ENCODE measurements around the gene ZFP62.
"Not testable (repeated sequence)": the region's sequence is repeated elsewhere in the genome, so short reads cannot be mapped to it uniquely, and the experiment has no call there.

Gene ZFP62

DNA sequence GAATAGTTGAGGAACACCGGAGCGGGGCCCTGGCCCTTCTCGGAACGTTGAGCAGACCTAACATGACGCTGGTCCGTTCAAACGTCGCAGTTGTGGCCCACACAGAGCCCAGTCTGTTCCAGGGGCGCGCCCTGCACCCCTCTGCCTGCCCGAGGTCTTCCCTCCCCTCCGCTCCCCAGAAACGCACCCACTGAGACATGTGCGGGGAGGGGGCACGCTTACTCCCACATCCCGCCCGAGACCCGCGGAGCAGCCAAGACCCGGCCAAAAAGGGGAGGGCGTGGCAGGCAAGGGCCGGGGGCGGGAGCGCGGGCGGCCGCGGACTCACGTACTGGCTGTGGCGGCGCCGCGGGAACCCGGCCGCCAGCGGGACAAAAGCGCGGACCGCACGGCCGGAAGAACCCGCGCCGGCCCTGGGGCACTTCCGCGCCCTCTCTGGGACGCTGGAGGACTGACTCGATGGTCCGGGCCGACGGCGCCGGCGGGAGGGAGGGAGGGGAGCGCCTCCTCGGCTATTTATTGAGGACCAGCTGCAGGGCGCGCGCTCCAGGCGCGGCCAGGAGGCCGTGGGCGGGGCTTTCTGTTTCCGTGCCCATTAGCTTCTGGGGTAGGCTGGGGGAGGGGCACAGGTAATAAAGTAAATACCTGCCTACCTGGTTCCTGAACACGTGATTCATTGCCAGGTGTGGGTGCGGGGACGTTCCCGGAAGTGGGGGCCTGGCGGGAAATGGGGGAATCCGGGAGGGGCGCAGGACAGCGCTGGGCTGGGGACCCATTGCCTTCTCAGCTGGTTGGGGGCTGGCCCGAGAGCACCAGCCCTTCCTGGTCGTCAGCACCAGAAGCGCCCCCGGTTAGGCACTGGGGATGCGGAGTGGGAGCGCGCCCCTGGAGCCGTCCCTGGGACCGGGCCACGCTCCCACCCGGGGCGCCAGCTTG lies at the start of gene ZFP62:
TSS of gene ZFP62 (minus strand) at position 390 of the 936 bp plus-strand sequence. CDS start at position 333, 57 bp downstream.
- peak; percentile 82 for DNase-seq

GRCh38 chr5:180910735-180911134 lies 49.7 kb upstream of the ZFP62 start:
- no peak for DNase-seq

DNA sequence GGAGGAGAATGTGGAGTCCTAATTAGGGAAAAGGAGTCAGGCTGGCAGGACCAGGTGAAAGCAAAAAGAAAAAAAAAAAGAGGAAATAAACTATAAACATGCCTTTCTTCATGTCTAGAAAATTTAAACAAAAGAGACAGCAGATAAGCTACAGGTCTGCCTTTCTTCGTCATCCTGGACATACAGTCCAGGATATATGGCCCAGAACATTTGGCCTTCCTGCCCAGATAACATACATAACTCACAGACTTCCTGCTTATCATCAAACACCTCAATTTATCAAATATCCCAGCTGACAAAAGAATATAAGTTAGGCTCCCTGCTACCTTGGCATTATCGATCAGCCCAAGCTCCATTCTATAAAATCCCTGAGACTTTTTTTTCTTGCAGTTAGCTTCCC lies 49.1 kb upstream of the ZFP62 start:
- no peak for DNase-seq

GRCh38 chr5:180909782-180910181 lies 48.7 kb upstream of the ZFP62 start:
- no peak for DNase-seq

- no peak for DNase-seq
Measured at GRCh38 chr5:180908998-180909731, 48.1 kb upstream of the ZFP62 start.

GRCh38 chr5:180908400-180908799 lies 47.3 kb upstream of the ZFP62 start:
- DNase-seq, result no peak

DNA sequence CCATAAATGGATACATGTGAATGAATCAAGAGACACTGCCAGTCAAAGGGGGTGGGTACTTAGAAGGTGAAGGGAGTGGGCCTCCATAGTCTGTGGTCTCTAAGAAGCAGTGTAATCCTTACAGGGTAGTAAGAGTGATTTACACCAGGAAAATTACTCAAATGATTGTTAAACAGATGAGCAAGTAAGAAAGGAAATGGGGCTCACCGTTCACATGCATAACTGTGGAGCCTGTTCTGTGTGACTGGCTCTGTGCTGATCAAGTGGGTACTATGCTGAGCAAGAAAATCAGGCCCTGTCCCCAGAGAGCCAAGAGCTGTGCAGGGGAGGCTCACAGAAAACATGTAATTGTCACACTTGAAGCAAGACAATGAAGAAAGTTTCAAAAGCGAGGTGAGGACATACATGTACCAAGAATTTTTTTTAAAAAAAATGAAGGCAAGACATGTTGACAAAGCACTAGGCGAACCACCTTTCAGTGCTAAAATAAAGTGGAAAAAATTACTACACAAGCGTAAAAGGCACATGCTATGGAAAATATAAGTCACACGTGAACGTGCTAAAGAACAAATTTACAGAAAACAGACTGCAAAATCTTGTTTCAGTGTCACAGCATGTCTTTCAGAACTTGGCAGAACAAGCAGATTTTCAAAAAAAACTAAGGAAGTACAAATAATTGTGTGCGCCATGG lies 40.4 kb upstream of the ZFP62 start:
- no peak for DNase-seq

DNA sequence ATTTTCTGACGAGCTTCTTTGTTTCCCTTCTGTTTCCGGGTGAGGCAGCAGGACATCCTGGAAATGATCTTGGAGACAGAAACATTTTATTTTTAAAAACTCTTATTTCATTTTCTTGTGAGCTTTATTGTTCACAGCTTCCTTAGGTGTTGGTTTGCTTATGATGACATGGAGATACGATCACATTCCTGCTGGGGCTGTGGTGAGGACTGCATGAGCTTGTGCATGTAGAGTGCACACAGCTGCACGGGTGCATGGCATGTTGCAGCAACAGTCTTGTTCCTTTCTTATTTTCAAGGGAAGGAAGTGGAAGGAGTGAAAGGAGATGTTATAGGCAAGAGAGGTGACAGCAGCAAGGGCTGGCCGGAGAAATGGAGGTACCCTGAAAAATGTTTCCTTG lies 39.1 kb upstream of the ZFP62 start:
- no peak for DNase-seq

DNA sequence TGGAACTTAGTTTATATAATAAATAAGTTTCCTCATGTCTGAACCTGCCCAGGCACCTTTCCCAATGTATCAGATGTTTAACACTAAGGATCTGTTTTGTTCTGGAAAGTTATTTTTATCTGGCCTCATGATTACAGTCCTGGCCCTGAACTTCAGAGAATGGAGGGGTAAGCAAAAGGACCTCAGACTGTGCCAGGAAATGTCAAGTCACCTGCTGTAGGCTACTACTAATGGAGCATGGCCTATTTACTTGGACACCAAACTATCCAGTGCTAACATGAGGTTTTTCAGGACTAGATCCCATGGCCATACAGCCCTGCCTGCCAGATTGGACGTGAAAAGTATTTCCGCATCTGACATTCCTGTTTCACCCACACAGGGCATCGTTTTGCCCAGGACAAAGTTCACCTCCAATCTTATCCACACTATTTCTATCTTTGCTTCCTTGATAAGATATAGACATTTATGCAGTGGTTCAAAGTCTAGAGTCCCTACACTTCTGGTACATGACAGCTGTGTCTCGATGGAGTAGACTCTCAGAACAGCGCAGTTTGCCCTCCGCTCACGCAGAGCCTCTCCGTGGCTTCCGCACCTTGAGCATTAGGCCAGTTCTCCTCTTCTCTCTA lies 37.7 kb upstream of the ZFP62 start, which contains the start of gene BTNL8:
TSS of gene BTNL8 (plus strand) at position 539 of the 626 bp plus-strand sequence. CDS start 152 bp downstream, outside the sequence.
- DNase-seq, result no peak

- DNase-seq, result not testable (repeated sequence)
Measured at GRCh38 chr5:180895330-180895729, 34.3 kb upstream of the ZFP62 start.

- no peak for DNase-seq
Measured at GRCh38 chr5:180889381-180889780, 28.3 kb upstream of the ZFP62 start.

- not testable (repeated sequence) for DNase-seq
Measured at GRCh38 chr5:180885845-180886529, 24.9 kb upstream of the ZFP62 start.

DNA sequence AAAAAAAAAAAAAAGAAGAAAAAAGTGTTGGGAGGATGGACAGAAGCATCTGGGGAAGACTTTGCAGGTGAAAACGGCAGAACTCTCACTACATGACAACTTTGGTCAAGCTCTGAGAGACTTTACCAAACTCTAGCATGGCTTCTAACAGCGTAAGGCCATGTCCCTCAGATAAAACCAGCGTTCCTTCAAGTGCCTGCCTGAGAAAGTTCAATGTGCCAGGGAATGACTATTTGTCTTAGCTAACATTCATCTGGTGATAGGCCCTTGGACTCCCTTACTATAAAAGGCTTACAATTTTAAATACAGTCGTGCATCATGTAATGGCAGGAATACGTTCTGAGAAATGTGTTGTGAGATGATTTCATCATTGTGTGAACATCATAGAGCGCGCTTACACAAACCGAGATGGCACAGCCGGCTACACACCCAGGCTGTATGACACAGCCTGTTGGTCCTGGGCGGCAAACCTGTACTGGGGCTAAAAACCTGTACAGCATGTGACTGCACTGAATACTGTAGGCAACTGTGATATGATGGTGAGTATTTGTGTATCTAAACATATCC lies 14.9 kb upstream of the ZFP62 start:
- no peak for DNase-seq

GRCh38 chr5:180874804-180875582 lies 13.9 kb upstream of the ZFP62 start:
- no peak for DNase-seq

GRCh38 chr5:180873615-180874520 lies 12.8 kb upstream of the ZFP62 start:
- no peak for DNase-seq

DNA sequence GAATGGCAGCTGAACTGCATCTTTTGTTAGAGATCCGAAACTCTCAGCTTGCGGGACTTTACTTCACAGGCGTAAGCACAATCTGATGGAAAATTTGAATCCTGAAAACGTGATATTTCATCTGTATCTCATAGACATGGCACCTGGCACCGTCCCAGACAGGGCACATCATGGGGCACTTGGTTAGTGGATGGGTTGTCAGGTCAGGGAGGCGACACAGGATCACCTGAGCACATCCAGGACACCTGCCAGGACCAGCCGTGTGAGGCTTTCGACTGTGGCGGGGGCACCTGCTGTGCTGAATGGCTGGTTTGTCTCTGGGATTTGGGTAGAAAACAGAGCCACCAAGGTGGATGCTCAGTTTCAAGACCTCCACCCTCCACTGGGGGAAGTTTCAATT lies 11.3 kb upstream of the ZFP62 start:
- no peak for DNase-seq

DNA sequence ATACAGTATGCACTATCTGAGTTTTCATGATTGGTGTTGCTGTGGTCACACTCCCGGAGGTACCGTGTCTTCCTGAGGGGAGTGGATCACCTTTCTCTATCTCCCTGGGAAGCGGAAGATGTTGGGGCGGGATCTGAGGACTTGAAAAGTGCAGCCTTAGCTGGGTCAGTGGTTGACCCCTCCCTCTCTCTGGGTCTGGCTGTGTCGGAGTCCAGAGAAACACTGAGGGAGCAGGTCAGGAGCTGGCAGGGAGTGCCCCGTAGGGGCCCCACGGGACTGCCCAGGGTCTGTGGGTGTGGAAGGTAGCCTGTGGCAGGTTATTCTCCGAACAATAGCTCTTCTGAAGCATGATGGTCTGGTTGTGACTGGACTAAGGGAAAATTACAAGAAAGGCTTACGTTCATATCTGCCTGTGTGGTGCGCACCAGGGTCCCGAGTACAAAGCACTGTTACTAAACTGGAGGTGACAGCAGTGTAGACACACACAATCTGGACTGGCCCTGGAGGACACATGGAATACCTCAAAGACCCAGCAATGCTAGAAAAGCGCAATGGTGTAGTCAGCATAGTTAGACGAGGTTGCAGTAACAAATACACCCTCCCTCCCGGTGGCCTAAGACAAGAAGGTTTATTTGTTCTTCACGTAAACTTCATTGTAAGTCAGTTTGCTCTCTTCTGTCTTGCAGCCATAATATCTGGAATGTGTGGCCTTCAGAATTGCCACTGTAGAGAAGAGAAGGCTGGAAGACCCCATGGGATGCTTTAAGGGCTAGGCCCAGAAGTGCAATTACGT lies 9.4 kb upstream of the ZFP62 start:
- no peak for DNase-seq

DNA sequence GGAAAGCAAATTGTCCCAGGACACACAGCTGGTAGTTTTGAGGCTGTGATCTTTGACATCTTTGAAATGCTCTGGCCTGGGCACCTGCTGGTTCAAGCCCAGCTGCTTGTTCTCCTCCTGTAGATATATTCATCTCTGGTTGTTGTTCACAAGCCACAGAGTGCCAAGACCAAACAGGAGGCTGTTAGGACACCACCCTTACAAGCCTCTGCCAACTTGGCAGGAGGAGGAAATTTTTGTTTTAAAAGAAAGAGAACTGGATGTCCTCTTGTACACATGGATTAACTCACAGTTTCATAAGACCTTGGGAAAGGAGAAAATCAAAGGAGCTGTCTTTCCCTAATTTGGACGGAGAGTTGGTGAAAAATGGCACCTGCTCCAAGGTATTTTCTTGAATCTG lies 8.5 kb upstream of the ZFP62 start:
- DNase-seq, result no peak

DNA sequence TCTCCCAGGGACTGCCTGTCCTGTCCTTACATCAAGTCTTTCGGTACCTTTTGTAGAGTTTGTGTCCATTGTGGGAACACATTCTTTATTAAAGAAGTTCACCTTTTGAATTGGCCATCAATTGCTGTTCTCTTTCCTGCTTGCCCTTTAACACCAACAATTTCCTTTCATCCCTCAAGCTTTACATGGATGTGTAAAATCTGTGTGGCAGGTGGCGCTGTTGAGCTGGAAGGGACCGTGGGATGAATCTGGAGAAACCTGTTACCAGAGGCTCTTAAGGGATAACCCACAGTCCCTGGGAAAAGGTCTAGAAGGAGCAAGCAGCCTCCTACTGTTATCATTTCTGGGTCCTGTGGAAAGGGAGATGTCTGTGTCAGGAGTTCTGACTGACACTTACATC lies 7.9 kb upstream of the ZFP62 start:
- DNase-seq, result peak; percentile 3
